ENCODE data around the gene LHPP. TPM values are rescaled to one million over a fixed set of nuclear protein-coding genes. Genes with fewer than 3 reads are reported as not detected.
"Not testable (repeated sequence)": the region's sequence is repeated elsewhere in the genome, so short reads cannot be mapped to it uniquely, and the experiment has no call there.

Gene LHPP
- total and polyA plus RNA-seq, 2 donors (not counting 1 experiment from before 2014, with no cell fraction given), result 10.2 to 15.6 TPM

GRCh38 chr10:124579011-124579399, 117.4 kb downstream of the LHPP start:
- H3K4me2 ChIP-seq (ENCODE audit: extremely low read depth, insufficient read depth, low read length), result no peak overlapping the region

GRCh38 chr10:124586142-124586541, 124.5 kb downstream of the LHPP start:
- H3K9me3 ChIP-seq (ENCODE audit: control insufficient read depth, insufficient read depth, low read depth, low read length), result no peaks in the 10 kb centered on the region
- H3K27ac ChIP-seq (ENCODE audit: insufficient read depth, low read length), result no peak overlapping the region
- H3K4me1 ChIP-seq (ENCODE audit: control insufficient read depth, extremely low read depth, insufficient read depth, low read length), result no peaks in the 10 kb centered on the region
- TF ChIP-seq CTCF (conservative IDR thresholded peaks at IDR 0.05 in 1 of 2, IDR thresholded peaks at IDR 0.05 in 1 of 2; ENCODE audit: low read depth in 1 of 2, low read length in 2 of 2) (no peak), EZH2 (IDR thresholded peaks at IDR 0.05; ENCODE audit: low read length, missing control alignments) (no peak)
- H3K27me3 ChIP-seq (ENCODE audit: control insufficient read depth, insufficient read depth, low read length), result no peaks in the 10 kb centered on the region
- no peak overlapping the region for H2AFZ ChIP-seq (ENCODE audit: low read length)
- no peak for DNase-seq (ENCODE audit: low read depth in 2 of 2)
- H3K4me3 ChIP-seq (replicated peaks in 1 of 4; ENCODE audit: control extremely low read depth in 1 of 4, insufficient read depth in 1 of 4, low read depth in 3 of 4, low read length in 4 of 4), result no peak overlapping the region
- H3K9ac ChIP-seq (ENCODE audit: insufficient read depth, low read length), result no peak overlapping the region
- no peak overlapping the region for H3K4me2 ChIP-seq (ENCODE audit: extremely low read depth, insufficient read depth, low read length)
- H3K36me3 ChIP-seq (ENCODE audit: control insufficient read depth, insufficient read depth, low read length), result no peaks in the 10 kb centered on the region
- H4K20me1 ChIP-seq (ENCODE audit: control insufficient read depth, extremely low read depth, insufficient read depth, low read length), result no peaks in the 10 kb centered on the region
- no peaks in the 10 kb centered on the region for H3K79me2 ChIP-seq (ENCODE audit: control insufficient read depth, insufficient read depth, low read length)

More at GRCh38 chr10:124579011-124579399, 117.4 kb downstream of the LHPP start:
- DNase-seq (ENCODE audit: low read depth in 2 of 2), result peak in 1 of 2 donors; percentile 13
- TF ChIP-seq CTCF (conservative IDR thresholded peaks at IDR 0.05 in 1 of 2, IDR thresholded peaks at IDR 0.05 in 1 of 2; ENCODE audit: low read depth in 1 of 2, low read length in 2 of 2) (no peak), EZH2 (IDR thresholded peaks at IDR 0.05; ENCODE audit: low read length, missing control alignments) (no peak)
- Histone ChIP-seq H2AFZ (ENCODE audit: low read length) (no peak overlapping the region), H3K36me3 (ENCODE audit: control insufficient read depth, insufficient read depth, low read length) (no peaks in the 10 kb centered on the region), H3K79me2 (ENCODE audit: control insufficient read depth, insufficient read depth, low read length) (no peaks in the 10 kb centered on the region), H3K27ac (ENCODE audit: insufficient read depth, low read length) (no peak overlapping the region), H3K9me3 (ENCODE audit: control insufficient read depth, insufficient read depth, low read depth, low read length) (no peaks in the 10 kb centered on the region), H3K9ac (ENCODE audit: insufficient read depth, low read length) (no peak overlapping the region), H4K20me1 (ENCODE audit: control insufficient read depth, extremely low read depth, insufficient read depth, low read length) (no peaks in the 10 kb centered on the region), H3K27me3 (ENCODE audit: control insufficient read depth, insufficient read depth, low read length) (no peaks in the 10 kb centered on the region), H3K4me1 (ENCODE audit: control insufficient read depth, extremely low read depth, insufficient read depth, low read length) (no peaks in the 10 kb centered on the region), H3K4me3 (replicated peaks in 1 of 4; ENCODE audit: control extremely low read depth in 1 of 4, insufficient read depth in 1 of 4, low read depth in 3 of 4, low read length in 4 of 4) (no peak overlapping the region)

GRCh38 chr10:124587811-124588211, 126.2 kb downstream of the LHPP start:
- TF ChIP-seq CTCF (conservative IDR thresholded peaks at IDR 0.05 in 1 of 2, IDR thresholded peaks at IDR 0.05 in 1 of 2; ENCODE audit: low read depth in 1 of 2, low read length in 2 of 2) (no peak), EZH2 (IDR thresholded peaks at IDR 0.05; ENCODE audit: low read length, missing control alignments) (no peak)
- DNase-seq (ENCODE audit: low read depth in 2 of 2), result no peak

GRCh38 chr10:124588341-124588735, 126.7 kb downstream of the LHPP start:
- not testable (repeated sequence) for H3K4me1 ChIP-seq (ENCODE audit: control insufficient read depth, extremely low read depth, insufficient read depth, low read length); H3K9ac ChIP-seq (ENCODE audit: insufficient read depth, low read length); H3K4me3 ChIP-seq (replicated peaks in 1 of 4; ENCODE audit: control extremely low read depth in 1 of 4, insufficient read depth in 1 of 4, low read depth in 3 of 4, low read length in 4 of 4); H3K27me3 ChIP-seq (ENCODE audit: control insufficient read depth, insufficient read depth, low read length); H3K36me3 ChIP-seq (ENCODE audit: control insufficient read depth, insufficient read depth, low read length); DNase-seq (ENCODE audit: low read depth in 2 of 2); H2AFZ ChIP-seq (ENCODE audit: low read length); H3K27ac ChIP-seq (ENCODE audit: insufficient read depth, low read length); H4K20me1 ChIP-seq (ENCODE audit: control insufficient read depth, extremely low read depth, insufficient read depth, low read length); H3K9me3 ChIP-seq (ENCODE audit: control insufficient read depth, insufficient read depth, low read depth, low read length); H3K4me2 ChIP-seq (ENCODE audit: extremely low read depth, insufficient read depth, low read length); H3K79me2 ChIP-seq (ENCODE audit: control insufficient read depth, insufficient read depth, low read length)

More at GRCh38 chr10:124587811-124588211, 126.2 kb downstream of the LHPP start:
- H3K4me3 ChIP-seq (replicated peaks in 1 of 4; ENCODE audit: control extremely low read depth in 1 of 4, insufficient read depth in 1 of 4, low read depth in 3 of 4, low read length in 4 of 4), result no peak overlapping the region
- no peaks in the 10 kb centered on the region for H3K4me1 ChIP-seq (ENCODE audit: control insufficient read depth, extremely low read depth, insufficient read depth, low read length)
- no peak overlapping the region for H3K27ac ChIP-seq (ENCODE audit: insufficient read depth, low read length)
- H3K9me3 ChIP-seq (ENCODE audit: control insufficient read depth, insufficient read depth, low read depth, low read length), result no peaks in the 10 kb centered on the region
- no peaks in the 10 kb centered on the region for H4K20me1 ChIP-seq (ENCODE audit: control insufficient read depth, extremely low read depth, insufficient read depth, low read length)
- no peak overlapping the region for H2AFZ ChIP-seq (ENCODE audit: low read length)
- no peaks in the 10 kb centered on the region for H3K36me3 ChIP-seq (ENCODE audit: control insufficient read depth, insufficient read depth, low read length)
- H3K9ac ChIP-seq (ENCODE audit: insufficient read depth, low read length), result no peak overlapping the region
- no peaks in the 10 kb centered on the region for H3K79me2 ChIP-seq (ENCODE audit: control insufficient read depth, insufficient read depth, low read length)
- H3K27me3 ChIP-seq (ENCODE audit: control insufficient read depth, insufficient read depth, low read length), result no peaks in the 10 kb centered on the region
- H3K4me2 ChIP-seq (ENCODE audit: extremely low read depth, insufficient read depth, low read length), result no peak overlapping the region
